ENCODE results near the gene MECP2.
A peak's percentile ranks its signal among the peaks of the same experiment; 100 is the strongest.

GRCh38 chrX:154019633-154020528 lies 77.6 kb downstream of the MECP2 start, which contains the start of gene IRAK1:
- TF ChIP-seq CTCF (IDR thresholded peaks at IDR 0.05): peak; percentile 18; the same call in 1 of the 2 replicates
- no peak for TF ChIP-seq ZFX (IDR thresholded peaks at IDR 0.05; ENCODE audit: borderline replicate concordance)

Data from 22Rv1 (cell line).